Subcutaneous adipose tissue (tissue), 4 donors: ENCODE data around the gene HOATZ. TPM values are rescaled to one million over a fixed set of nuclear protein-coding genes. Genes with fewer than 3 reads are reported as not detected.

ENCODE experiments used
- CTCF ChIP-seq: fragments of 450-650 bp; IDR thresholded peaks from one replicate; pipeline ENCODE4 v1.5.1; 2016; ENCODE audit warnings: low read depth, mild to moderate bottlenecking, control low read depth, antibody characterized with exemption, moderate library complexity
- total RNA-seq, 4 donors: library from RNA; depleted of rRNA; stranded (reverse); fragments of >200 nt; gene quantifications; one replicate each; pipeline ENCODE4 v1.1.0, GENCODE V29; 2016

HOATZ gene
- total RNA-seq, 4 donors from 2014 or later = not detected

GRCh38 chr11:111528557-111528956 is 14.0 kb downstream of the HOATZ start:
- no peak for TF ChIP-seq CTCF

- no peak for TF ChIP-seq CTCF
These were observed 15.5 kb downstream of the HOATZ start for GRCh38 chr11:111530091-111530490.

DNA sequence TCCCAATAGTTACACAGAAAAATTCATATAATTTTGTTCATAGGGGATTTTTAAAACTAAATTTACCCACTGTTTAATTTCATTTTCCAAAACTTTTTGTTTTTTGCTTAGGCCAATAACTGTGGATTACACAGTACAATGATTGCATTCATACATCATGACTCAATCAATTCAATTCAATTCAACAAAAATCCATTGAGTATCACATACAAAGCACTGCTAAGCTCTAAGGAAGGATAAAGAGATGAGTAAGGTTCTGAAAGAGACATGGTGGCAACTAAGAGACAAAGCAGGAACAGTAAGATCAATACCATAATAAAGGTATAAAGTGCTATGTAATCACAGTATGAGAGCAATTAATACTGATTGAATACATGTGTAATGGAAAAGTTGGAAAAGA is 16.6 kb downstream of the HOATZ start:
- TF ChIP-seq CTCF = no peak

DNA sequence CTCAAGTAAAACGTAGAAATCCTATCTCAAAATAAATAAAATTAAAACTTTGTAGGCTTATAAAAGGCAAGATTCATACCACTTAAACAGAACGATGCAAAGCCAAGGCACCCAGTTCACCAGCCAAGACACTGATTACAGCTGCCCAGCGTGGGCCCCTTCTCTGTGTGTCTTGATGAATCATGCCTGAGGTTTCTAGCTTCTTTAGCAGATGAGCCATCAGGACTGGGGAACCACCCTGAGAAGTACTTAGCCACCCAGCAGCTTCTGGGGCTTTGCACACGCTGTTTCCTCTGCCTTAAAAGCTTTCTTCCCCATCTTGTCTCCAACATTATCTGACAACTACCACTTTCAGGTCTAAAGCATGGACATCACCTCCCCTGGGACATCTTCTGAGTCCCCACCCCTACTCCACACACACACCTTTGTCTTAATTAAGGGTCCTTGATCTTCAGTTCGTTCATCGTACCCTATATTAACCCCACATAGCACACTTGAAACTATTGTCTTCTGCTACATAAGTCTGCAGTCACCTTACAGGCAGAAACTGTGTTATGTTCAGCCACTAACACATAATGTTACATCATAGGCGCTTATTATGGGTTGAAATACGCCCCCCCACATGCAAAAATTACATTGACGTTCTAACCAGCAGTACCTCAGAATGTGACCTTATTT is 17.2 kb downstream of the HOATZ start:
- no peak for TF ChIP-seq CTCF

- TF ChIP-seq CTCF = no peak
These were observed 17.8 kb downstream of the HOATZ start for GRCh38 chr11:111532365-111532709.

DNA sequence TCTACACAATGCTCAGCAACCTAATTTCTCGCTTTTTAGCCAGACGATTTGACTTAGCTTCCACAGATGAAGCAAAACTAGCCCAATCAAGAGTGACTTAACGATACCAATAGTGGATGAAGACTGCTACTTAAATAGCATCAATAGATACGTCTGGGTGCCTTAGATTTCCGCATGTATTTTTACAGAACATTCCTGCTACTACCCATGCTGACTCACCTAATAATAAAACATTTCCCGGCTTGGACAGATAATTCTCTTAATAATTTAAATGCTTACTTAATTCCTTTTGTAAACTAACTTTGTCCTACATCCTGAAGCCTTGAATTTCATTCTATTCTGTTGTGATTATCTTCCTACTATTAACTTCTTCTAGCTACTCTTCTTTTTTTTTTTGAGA is 20.7 kb downstream of the HOATZ start:
- no peak for TF ChIP-seq CTCF

DNA sequence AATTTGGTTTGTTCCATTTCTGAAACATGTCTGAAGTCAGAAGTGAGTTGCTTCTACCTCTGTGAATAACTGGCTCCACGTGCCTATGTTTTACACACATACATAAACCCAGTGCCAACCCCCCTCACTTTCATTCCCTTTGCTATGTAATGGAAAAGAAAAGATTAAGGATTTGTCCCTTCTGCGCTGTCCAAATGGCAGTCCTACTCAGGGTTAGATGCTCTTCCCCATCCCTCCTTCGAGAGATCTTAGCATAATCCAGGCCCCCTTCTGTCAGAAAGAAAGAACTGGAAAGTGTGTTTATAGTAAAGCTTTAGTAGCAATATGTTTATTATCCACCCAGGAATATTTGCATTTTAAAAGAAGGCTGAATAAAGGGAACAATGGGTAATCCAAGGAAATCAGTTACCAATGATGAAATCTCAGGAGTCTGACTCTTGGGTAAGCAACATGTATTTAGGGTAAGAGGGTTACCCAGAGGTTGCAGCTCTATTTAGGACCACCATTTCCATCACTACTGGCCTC is 22.8 kb downstream of the HOATZ start:
- no peak for TF ChIP-seq CTCF
